Keratinocyte (primary cell): ENCODE results near the gene C8B. TPM values are rescaled to one million over a fixed set of nuclear protein-coding genes. Genes with fewer than 3 reads are reported as not detected.

Experiments
- DNase-seq: peaks from one replicate; pipeline ENCODE4 v3.0.0-alpha.2; 2011; ENCODE audit warnings: low read depth, missing footprints, low spot score
- FAIRE-seq: peaks from 2 replicates; lab custom pipeline; 2011; peaks lifted over from hg19 to GRCh38; lab: Jason Lieb, UNC
- H2AFZ ChIP-seq: 2 replicates; pipeline ENCODE4 v1.6.0; 2012; ENCODE audit warnings: low read length, control low read depth, inconsistent platforms; ENCODE audit not compliant: control insufficient read depth
- H3K27ac ChIP-seq: 2 replicates; pipeline ENCODE4 v1.5.1; 2011; ENCODE audit warnings: low read length; ENCODE audit not compliant: control insufficient read depth, insufficient read depth
- H3K27me3 ChIP-seq: 3 replicates; pipeline ENCODE4 v1.6.0; 2011; ENCODE audit warnings: low read length; ENCODE audit not compliant: control insufficient read depth, insufficient read depth; ENCODE audit errors: extremely low read depth
- H3K36me3 ChIP-seq, 2 experiments: 2 replicates in 1 of 2; 3 replicates in 1 of 2; pipeline ENCODE4 v1.5.1; 2011; ENCODE audit warnings: low read length in 2 of 2, mild to moderate bottlenecking in 1 of 2; ENCODE audit not compliant: control insufficient read depth in 2 of 2, insufficient read depth in 2 of 2; ENCODE audit errors: extremely low read depth in 1 of 2
- H3K4me1 ChIP-seq: 3 replicates; pipeline ENCODE4 v1.5.1; 2011; ENCODE audit warnings: low read length; ENCODE audit not compliant: control insufficient read depth, insufficient read depth; ENCODE audit errors: extremely low read depth
- H3K4me2 ChIP-seq: 3 replicates; pipeline ENCODE4 v1.6.0; 2011; ENCODE audit warnings: low read depth, low read length; ENCODE audit not compliant: control insufficient read depth, insufficient read depth; ENCODE audit errors: extremely low read depth
- H3K4me3 ChIP-seq, 3 experiments: fragments of 200-600 bp in 1 of 3; sonication (generic) in 1 of 3; 2 replicates in 2 of 3; 3 replicates in 1 of 3; pipeline ENCODE4 v1.5.1; 2011 to 2016; ENCODE audit warnings: low read length in 3 of 3, mild to moderate bottlenecking in 3 of 3, control low read depth in 2 of 3, inconsistent platforms in 1 of 3, low read depth in 1 of 3, mixed read lengths in 1 of 3, mixed run types in 1 of 3, moderate library complexity in 1 of 3; ENCODE audit not compliant: control insufficient read depth in 2 of 3, insufficient read depth in 2 of 3; ENCODE audit errors: extremely low read depth in 1 of 3
- H3K79me2 ChIP-seq: 2 replicates; pipeline ENCODE4 v1.6.0; 2012; ENCODE audit warnings: low read length; ENCODE audit not compliant: control insufficient read depth, insufficient read depth
- H3K9ac ChIP-seq: 3 replicates; pipeline ENCODE4 v1.6.0; 2011; ENCODE audit warnings: low read length; ENCODE audit not compliant: control insufficient read depth, insufficient read depth; ENCODE audit errors: extremely low read depth
- H3K9me1 ChIP-seq: 3 replicates; pipeline ENCODE4 v1.6.0; 2011; ENCODE audit warnings: low read length; ENCODE audit not compliant: control insufficient read depth, insufficient read depth; ENCODE audit errors: extremely low read depth
- H3K9me3 ChIP-seq: 2 replicates; pipeline ENCODE4 v1.5.1; 2012; ENCODE audit warnings: low read depth, low read length; ENCODE audit not compliant: control insufficient read depth
- H4K20me1 ChIP-seq: 3 replicates; pipeline ENCODE4 v1.6.0; 2011; ENCODE audit warnings: low read length; ENCODE audit not compliant: control insufficient read depth, insufficient read depth; ENCODE audit errors: extremely low read depth
- EZH2 ChIP-seq: IDR thresholded peaks from one replicate; pipeline ENCODE4 v1.6.1; 2012; ENCODE audit warnings: inconsistent platforms, mild to moderate bottlenecking, low read length, moderate library complexity
- dilution Hi-C: fragments of 300-500 bp; cut with MboI; formaldehyde crosslinking; loops from one replicate; pipeline ENCODE4 v1.7.0; 2020; ENCODE audit warnings: low sequenced_read_pairs; ENCODE audit not compliant: extremely low pct_ligation_motif_present
- polyA plus RNA-seq, 5 experiments: library from polyadenylated mRNA; depleted of rRNA in 3 of 5; stranded (reverse) in 3 of 5; stranded (forward) in 1 of 5; unstranded in 1 of 5; fragments of >200 nt; gene quantifications; 1 replicate in 1 of 5; 2 replicates in 3 of 5; 3 replicates in 1 of 5; pipeline versions ENCODE4 v1.2.1 to v1.2.3, GENCODE V29; 2011 to 2012; ENCODE audit warnings: missing spikeins in 2 of 5, low read depth in 1 of 5, low replicate concordance in 1 of 5
- TF ChIP-seq, protein P1 (sequence below), 3 experiments: IDR thresholded peaks in 1 of 3; conservative IDR thresholded peaks in 1 of 3; optimal IDR thresholded peaks in 1 of 3; 2 replicates in 2 of 3; 3 replicates in 1 of 3; pipeline versions ENCODE3 to v1.5.1; 2011; ENCODE audit warnings: low read length in 3 of 3, mild to moderate bottlenecking in 3 of 3, moderate library complexity in 2 of 3, control low read depth in 1 of 3, inconsistent platforms in 1 of 3; ENCODE audit not compliant: insufficient read depth in 2 of 3; ENCODE audit errors: extremely low read depth in 1 of 3

C8B gene
- polyA plus RNA-seq, 1 donor (not counting 4 experiments of a cell fraction or from before 2014, with no cell fraction given): 0.04 TPM

DNA sequence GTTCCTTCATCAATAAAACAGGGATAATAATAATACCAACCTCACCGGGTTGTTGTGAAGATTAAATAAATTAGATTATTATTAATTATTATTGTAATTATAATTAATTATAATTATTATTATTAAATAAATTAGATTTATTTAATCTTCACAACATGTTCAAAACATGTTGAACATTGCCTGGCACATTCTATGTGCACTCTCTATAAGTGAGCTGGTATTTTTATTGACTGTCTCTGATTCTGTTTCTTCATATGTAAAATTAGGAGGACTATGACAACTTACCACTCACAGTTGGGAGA is 834 bp upstream of the C8B start:
- Histone ChIP-seq H3K79me2 (no peaks in the 10 kb centered on the region), H3K4me2 (no peak overlapping the region), H3K9ac (no peak overlapping the region), H3K4me1 (no peaks in the 10 kb centered on the region), H3K36me3 (no peaks in the 10 kb centered on the region), H3K27me3 (no peaks in the 10 kb centered on the region), H3K9me1 (no peaks in the 10 kb centered on the region), H2AFZ (no peak overlapping the region), H3K4me3 (no peak overlapping the region), H3K27ac (no peak overlapping the region), H4K20me1 (no peaks in the 10 kb centered on the region), H3K9me3 (no peaks in the 10 kb centered on the region)
- FAIRE-seq (no peak), DNase-seq (no peak)
- TF ChIP-seq, protein P1, sequence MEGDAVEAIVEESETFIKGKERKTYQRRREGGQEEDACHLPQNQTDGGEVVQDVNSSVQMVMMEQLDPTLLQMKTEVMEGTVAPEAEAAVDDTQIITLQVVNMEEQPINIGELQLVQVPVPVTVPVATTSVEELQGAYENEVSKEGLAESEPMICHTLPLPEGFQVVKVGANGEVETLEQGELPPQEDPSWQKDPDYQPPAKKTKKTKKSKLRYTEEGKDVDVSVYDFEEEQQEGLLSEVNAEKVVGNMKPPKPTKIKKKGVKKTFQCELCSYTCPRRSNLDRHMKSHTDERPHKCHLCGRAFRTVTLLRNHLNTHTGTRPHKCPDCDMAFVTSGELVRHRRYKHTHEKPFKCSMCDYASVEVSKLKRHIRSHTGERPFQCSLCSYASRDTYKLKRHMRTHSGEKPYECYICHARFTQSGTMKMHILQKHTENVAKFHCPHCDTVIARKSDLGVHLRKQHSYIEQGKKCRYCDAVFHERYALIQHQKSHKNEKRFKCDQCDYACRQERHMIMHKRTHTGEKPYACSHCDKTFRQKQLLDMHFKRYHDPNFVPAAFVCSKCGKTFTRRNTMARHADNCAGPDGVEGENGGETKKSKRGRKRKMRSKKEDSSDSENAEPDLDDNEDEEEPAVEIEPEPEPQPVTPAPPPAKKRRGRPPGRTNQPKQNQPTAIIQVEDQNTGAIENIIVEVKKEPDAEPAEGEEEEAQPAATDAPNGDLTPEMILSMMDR (optimal IDR thresholded peaks at IDR 0.05 in 1 of 3, IDR thresholded peaks at IDR 0.05 in 1 of 3, conservative IDR thresholded peaks at IDR 0.05 in 1 of 3; ENCODE audit: extremely low read depth in 1 of 3, insufficient read depth in 2 of 3, low read length in 3 of 3): no peak
- TF ChIP-seq EZH2: no peak
- dilution Hi-C loops: no loop called here

DNA sequence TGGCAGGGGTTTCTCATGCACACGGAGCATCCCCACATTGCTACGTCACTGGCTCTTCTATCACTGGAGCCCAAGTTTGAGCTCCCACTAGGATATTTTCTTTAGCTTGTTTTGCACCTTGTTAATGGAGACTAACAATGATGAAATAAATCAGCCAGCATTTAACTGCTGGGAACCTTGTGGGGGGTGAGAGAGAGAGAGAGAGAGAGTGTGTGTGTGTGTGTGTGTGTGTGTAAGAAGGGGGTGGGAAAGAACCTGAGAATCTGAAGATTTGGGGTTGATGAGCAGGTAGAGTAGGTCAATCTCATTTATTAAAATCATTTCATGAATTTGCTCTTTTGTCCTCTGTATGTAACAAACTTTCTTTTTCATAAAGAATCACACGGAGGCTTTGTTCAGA is 624 bp downstream of the C8B start:
- no peak for DNase-seq
- Histone ChIP-seq H4K20me1 (no peaks in the 10 kb centered on the region), H3K9me1 (no peaks in the 10 kb centered on the region), H3K4me2 (no peak overlapping the region), H2AFZ (no peak overlapping the region), H3K4me3 (no peak overlapping the region), H3K9ac (no peak overlapping the region), H3K27ac (no peak overlapping the region), H3K79me2 (no peaks in the 10 kb centered on the region), H3K36me3 (no peaks in the 10 kb centered on the region), H3K4me1 (no peaks in the 10 kb centered on the region), H3K27me3 (no peaks in the 10 kb centered on the region), H3K9me3 (no peaks in the 10 kb centered on the region)
- FAIRE-seq: no peak
- TF ChIP-seq EZH2: no peak
- TF ChIP-seq, protein P1 (optimal IDR thresholded peaks at IDR 0.05 in 1 of 3, IDR thresholded peaks at IDR 0.05 in 1 of 3, conservative IDR thresholded peaks at IDR 0.05 in 1 of 3; ENCODE audit: extremely low read depth in 1 of 3, insufficient read depth in 2 of 3, low read length in 3 of 3): no peak
- dilution Hi-C loops: no loop called here
